ENCODE results near the gene SH2B2. TPM values are rescaled to one million over a fixed set of nuclear protein-coding genes. Genes with fewer than 3 reads are reported as not detected.

The SH2B2 gene
- total and polyA plus RNA-seq, 4 donors = 0.65 to 1.4 (median 1.0) TPM; not detected in 1

GRCh38 chr7:102313997-102314780 lies 27.5 kb downstream of the SH2B2 start:
- Histone ChIP-seq H3K4me3 (ENCODE audit: low read depth in 1 of 3, low read length in 3 of 3) (no peak overlapping the region), H3K9me3 (ENCODE audit: control insufficient read depth in 4 of 4, low read length in 3 of 4) (no peaks in the 10 kb centered on the region), H3K27ac (ENCODE audit: low read depth in 1 of 2, low read length in 2 of 2) (no peak overlapping the region), H3K4me1 (ENCODE audit: control insufficient read depth in 4 of 4, insufficient read depth in 4 of 4, low read length in 3 of 4) (no peaks in the 10 kb centered on the region), H3K27me3 (ENCODE audit: control insufficient read depth in 4 of 4, insufficient read depth in 4 of 4, low read length in 3 of 4) (no peaks in the 10 kb centered on the region), H3K36me3 (ENCODE audit: control insufficient read depth in 4 of 4, insufficient read depth in 3 of 4, low read depth in 1 of 4, low read length in 3 of 4) (no peaks in the 10 kb centered on the region), H3K9ac (ENCODE audit: low read depth in 1 of 2, low read length in 2 of 2) (no peak overlapping the region)
- DNase-seq (ENCODE audit: low spot score) = peak; percentile 29
- 91% methylated on average over 22 of the region's 22 CpGs for WGBS
- no peak for TF ChIP-seq EGR1 (IDR thresholded peaks at IDR 0.05; ENCODE audit: low read depth in 2 of 2)
- TF ChIP-seq ATF3 (IDR thresholded peaks at IDR 0.05) = no peak
- no peak for TF ChIP-seq TAF1 (conservative IDR thresholded peaks at IDR 0.05)
- TF ChIP-seq SP1 (IDR thresholded peaks at IDR 0.05) = no peak
- no peak for TF ChIP-seq CTCF (IDR thresholded peaks at IDR 0.05; ENCODE audit: low read depth, low read length, missing input control)
- no peak for TF ChIP-seq HNF4A (conservative IDR thresholded peaks at IDR 0.05)
- no peak for TF ChIP-seq HNF4G (IDR thresholded peaks at IDR 0.05)
- TF ChIP-seq RAD21 (IDR thresholded peaks at IDR 0.05) = no peak
- no peak for TF ChIP-seq JUND (IDR thresholded peaks at IDR 0.05)
- TF ChIP-seq MAX (IDR thresholded peaks at IDR 0.05) = no peak

GRCh38 chr7:102317231-102318059 lies 30.8 kb downstream of the SH2B2 start:
- H3K27me3 ChIP-seq (ENCODE audit: control insufficient read depth in 4 of 4, insufficient read depth in 4 of 4, low read length in 3 of 4) = no peaks in the 10 kb centered on the region
- WGBS = 93% methylated on average over 24 of the region's 24 CpGs
- no peak overlapping the region for H3K27ac ChIP-seq (ENCODE audit: low read depth in 1 of 2, low read length in 2 of 2)
- no peaks in the 10 kb centered on the region for H3K4me1 ChIP-seq (ENCODE audit: control insufficient read depth in 4 of 4, insufficient read depth in 4 of 4, low read length in 3 of 4)
- DNase-seq (ENCODE audit: low spot score) = peak; percentile 31
- no peaks in the 10 kb centered on the region for H3K36me3 ChIP-seq (ENCODE audit: control insufficient read depth in 4 of 4, insufficient read depth in 3 of 4, low read depth in 1 of 4, low read length in 3 of 4)
- no peak for TF ChIP-seq HNF4G (IDR thresholded peaks at IDR 0.05)
- TF ChIP-seq CTCF (IDR thresholded peaks at IDR 0.05; ENCODE audit: low read depth, low read length, missing input control) = no peak
- no peak for TF ChIP-seq NR2F2 (IDR thresholded peaks at IDR 0.05)
- TF ChIP-seq GABPA (IDR thresholded peaks at IDR 0.05 in 1 of 2, conservative IDR thresholded peaks at IDR 0.05 in 1 of 2) = no peak
- TF ChIP-seq HNF4A (conservative IDR thresholded peaks at IDR 0.05) = no peak
- TF ChIP-seq RAD21 (IDR thresholded peaks at IDR 0.05) = no peak
- TF ChIP-seq EGR1 (IDR thresholded peaks at IDR 0.05; ENCODE audit: low read depth in 2 of 2) = no peak
- TF ChIP-seq MAX (IDR thresholded peaks at IDR 0.05) = no peak
- TF ChIP-seq YY1 (IDR thresholded peaks at IDR 0.05) = no peak
- TF ChIP-seq FOXA1 (IDR thresholded peaks at IDR 0.05) = no peak
- no peak for TF ChIP-seq RXRA (IDR thresholded peaks at IDR 0.05)
- H3K4me3 ChIP-seq (ENCODE audit: low read depth in 1 of 3, low read length in 3 of 3) = no peak overlapping the region
- no peak overlapping the region for H3K9ac ChIP-seq (ENCODE audit: low read depth in 1 of 2, low read length in 2 of 2)
- H3K9me3 ChIP-seq (ENCODE audit: control insufficient read depth in 4 of 4, low read length in 3 of 4) = no peaks in the 10 kb centered on the region
